Lower lobe of right lung (tissue), 2 donors: ENCODE results near the gene SNPH. TPM values are rescaled to one million over a fixed set of nuclear protein-coding genes. Genes with fewer than 3 reads are reported as not detected.

ENCODE experiments used
- ATAC-seq, 2 donors: fragments of 200-7000 bp; cut with Tn5 transposase; one replicate each; pipeline ENCODE4 v1.9.1; 2020 to 2022; ENCODE audit warnings: mild to moderate bottlenecking in 2 of 2, moderate library complexity in 2 of 2
- DNase-seq: peaks from one replicate; pipeline ENCODE4 v3.0.0-alpha.2; 2020
- H3K27ac ChIP-seq: fragments of 200-600 bp; one replicate; pipeline ENCODE4 v1.8.0; 2022
- H3K27me3 ChIP-seq: fragments of 200-600 bp; one replicate; pipeline ENCODE4 v1.8.0; 2022; ENCODE audit warnings: low read depth
- H3K36me3 ChIP-seq: fragments of 200-600 bp; one replicate; pipeline ENCODE4 v1.8.0; 2022; ENCODE audit warnings: mild to moderate bottlenecking
- H3K4me1 ChIP-seq: fragments of 200-600 bp; one replicate; pipeline ENCODE4 v1.8.0; 2022
- H3K4me3 ChIP-seq: fragments of 200-600 bp; one replicate; pipeline ENCODE4 v1.8.0; 2022; ENCODE audit warnings: mild to moderate bottlenecking
- H3K9me3 ChIP-seq: fragments of 200-600 bp; one replicate; pipeline ENCODE4 v1.8.0; 2022
- intact Hi-C: fragments of 100-400 bp; cut with DNase I; formaldehyde crosslinking; loops from one replicate; pipeline ENCODE4 v1.11.0; 2022
- total RNA-seq: library from RNA; stranded (reverse); fragmentation: NEBNext Ultra II Directional; extraction: Animal tissue kit (Norgen Biotek cat#: 25700); gene quantifications from one replicate; pipeline ENCODE4 v1.2.1, GENCODE V29; 2021
- TF ChIP-seq, protein P1 (sequence below): fragments of 200-600 bp; IDR thresholded peaks from one replicate; pipeline ENCODE4 v1.8.0; 2022; ENCODE audit warnings: antibody characterized with exemption, mild to moderate bottlenecking
- donor health status: DM: no; HTN: yes; CAD: no; lungs with severe emphysema.

The SNPH gene
- total RNA-seq, 1 donor from 2014 or later: 3.8 TPM

GRCh38 chr20:1254254-1254653 is 11.8 kb upstream of the SNPH start:
- intact Hi-C loops: no loop called here
- Histone ChIP-seq H3K9me3 (no peaks in the 10 kb centered on the region), H3K4me3 (no peak overlapping the region), H3K4me1 (no peaks in the 10 kb centered on the region), H3K36me3 (no peaks in the 10 kb centered on the region), H3K27ac (no peak overlapping the region), H3K27me3 (peaks cover 5% of the 10 kb centered on the region)
- DNase-seq (no peak), ATAC-seq (no peak)
- TF ChIP-seq, protein P1, sequence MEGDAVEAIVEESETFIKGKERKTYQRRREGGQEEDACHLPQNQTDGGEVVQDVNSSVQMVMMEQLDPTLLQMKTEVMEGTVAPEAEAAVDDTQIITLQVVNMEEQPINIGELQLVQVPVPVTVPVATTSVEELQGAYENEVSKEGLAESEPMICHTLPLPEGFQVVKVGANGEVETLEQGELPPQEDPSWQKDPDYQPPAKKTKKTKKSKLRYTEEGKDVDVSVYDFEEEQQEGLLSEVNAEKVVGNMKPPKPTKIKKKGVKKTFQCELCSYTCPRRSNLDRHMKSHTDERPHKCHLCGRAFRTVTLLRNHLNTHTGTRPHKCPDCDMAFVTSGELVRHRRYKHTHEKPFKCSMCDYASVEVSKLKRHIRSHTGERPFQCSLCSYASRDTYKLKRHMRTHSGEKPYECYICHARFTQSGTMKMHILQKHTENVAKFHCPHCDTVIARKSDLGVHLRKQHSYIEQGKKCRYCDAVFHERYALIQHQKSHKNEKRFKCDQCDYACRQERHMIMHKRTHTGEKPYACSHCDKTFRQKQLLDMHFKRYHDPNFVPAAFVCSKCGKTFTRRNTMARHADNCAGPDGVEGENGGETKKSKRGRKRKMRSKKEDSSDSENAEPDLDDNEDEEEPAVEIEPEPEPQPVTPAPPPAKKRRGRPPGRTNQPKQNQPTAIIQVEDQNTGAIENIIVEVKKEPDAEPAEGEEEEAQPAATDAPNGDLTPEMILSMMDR: no peak

DNA sequence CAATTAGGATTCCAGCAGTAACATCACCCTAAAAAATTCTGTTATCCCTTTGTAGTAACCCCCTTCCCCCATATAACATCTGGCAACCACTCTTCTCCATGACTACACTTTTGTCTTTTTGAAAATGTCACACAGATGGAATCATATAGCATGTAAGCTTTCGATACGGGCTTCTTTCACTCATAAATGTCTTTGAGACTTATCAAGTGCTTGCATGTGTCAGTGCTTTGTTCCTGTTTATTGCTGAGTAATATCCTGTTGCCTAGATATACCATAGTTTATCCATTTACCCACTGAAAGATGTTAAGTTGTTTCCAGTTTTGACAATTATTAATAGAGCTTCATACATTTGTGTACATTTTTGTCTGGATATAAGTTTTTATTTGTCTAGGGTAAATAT is 10.4 kb upstream of the SNPH start:
- no peak for ATAC-seq
- no peak for DNase-seq
- Histone ChIP-seq H3K4me3 (no peak overlapping the region), H3K9me3 (no peaks in the 10 kb centered on the region), H3K36me3 (no peaks in the 10 kb centered on the region), H3K27me3 (peaks cover 5% of the 10 kb centered on the region), H3K4me1 (no peaks in the 10 kb centered on the region), H3K27ac (no peak overlapping the region)
- TF ChIP-seq, protein P1: no peak
- intact Hi-C loops: no loop called here

GRCh38 chr20:1263853-1264252 is 2.2 kb upstream of the SNPH start:
- Histone ChIP-seq H3K27ac (no peak overlapping the region), H3K36me3 (no peaks in the 10 kb centered on the region), H3K9me3 (no peaks in the 10 kb centered on the region), H3K4me3 (no peak overlapping the region), H3K27me3 (no peaks in the 10 kb centered on the region), H3K4me1 (peaks cover 21% of the 10 kb centered on the region)
- DNase-seq (no peak), ATAC-seq (no peak)
- intact Hi-C loops: no loop called here
- TF ChIP-seq, protein P1: no peak

DNA sequence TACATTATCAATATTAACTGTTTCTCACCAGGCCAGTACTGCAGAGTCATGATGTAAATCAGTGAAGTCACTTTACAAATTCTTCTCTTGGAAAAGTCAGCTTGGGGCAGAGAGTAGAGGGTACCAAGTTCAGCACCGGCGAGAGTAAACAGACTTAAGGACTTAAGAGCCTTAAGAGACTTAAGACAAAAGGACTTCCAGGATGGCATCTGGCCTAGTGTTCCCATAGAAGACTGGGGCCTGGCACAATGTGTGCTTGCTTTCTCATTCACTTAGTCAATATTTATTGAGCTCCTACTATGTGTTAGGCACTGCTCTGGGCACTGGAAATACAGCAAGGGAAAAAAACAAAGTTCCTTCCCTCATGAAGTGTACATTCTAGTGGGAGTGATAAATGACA is 1.4 kb upstream of the SNPH start:
- TF ChIP-seq, protein P1: no peak
- Histone ChIP-seq H3K27me3 (no peaks in the 10 kb centered on the region), H3K36me3 (no peaks in the 10 kb centered on the region), H3K4me1 (peaks cover 21% of the 10 kb centered on the region), H3K27ac (no peak overlapping the region), H3K4me3 (no peak overlapping the region), H3K9me3 (no peaks in the 10 kb centered on the region)
- no peak for ATAC-seq
- no peak for DNase-seq
- intact Hi-C loops: no loop called here

DNA sequence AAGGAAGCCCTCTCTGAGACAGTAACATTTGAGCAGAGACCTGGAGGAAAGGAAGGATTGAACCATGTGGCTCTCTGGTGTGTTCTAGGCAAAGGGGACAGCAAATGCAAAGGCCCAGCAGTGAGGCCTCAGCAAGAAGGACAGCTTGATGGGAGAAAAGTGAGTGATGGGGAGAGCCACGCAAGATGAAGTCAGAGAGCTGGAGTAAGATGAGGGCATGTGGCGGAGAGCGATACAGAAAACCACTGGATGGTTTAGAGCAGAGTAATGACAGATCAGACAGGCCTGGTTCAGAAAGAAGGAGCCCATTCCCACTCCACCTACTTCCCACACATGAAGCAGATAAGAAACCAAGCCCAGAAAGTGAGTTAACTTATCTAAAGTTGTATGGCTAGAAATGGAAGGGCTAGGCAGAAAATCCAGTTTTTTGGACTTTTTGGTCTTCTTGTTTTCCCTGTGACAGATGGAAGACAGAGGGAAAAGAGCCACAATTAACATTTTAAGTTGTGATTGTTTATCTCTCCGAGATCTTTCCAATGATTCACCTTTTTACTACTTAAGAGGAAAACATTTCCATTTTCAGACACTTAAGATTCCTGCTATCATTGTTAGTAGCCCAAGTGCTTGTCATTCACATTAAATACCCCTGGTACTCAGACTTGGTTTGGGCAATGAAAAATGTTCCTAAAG is 723 bp upstream of the SNPH start:
- TF ChIP-seq, protein P1: no peak
- intact Hi-C loops: no loop called here
- no peaks in the 10 kb centered on the region for H3K9me3 ChIP-seq
- peaks cover 21% of the 10 kb centered on the region for H3K4me1 ChIP-seq
- no peaks in the 10 kb centered on the region for H3K27me3 ChIP-seq
- ATAC-seq: no peak
- peak overlapping the region; percentile 39 for H3K27ac ChIP-seq
- peak overlapping the region; percentile 83 for H3K4me3 ChIP-seq
- H3K36me3 ChIP-seq: no peaks in the 10 kb centered on the region
- no peak for DNase-seq

GRCh38 chr20:1265916-1266166 is 253 bp upstream of the SNPH start:
- Histone ChIP-seq H3K27me3 (no peaks in the 10 kb centered on the region), H3K4me3 (peak overlapping the region; percentile 83), H3K36me3 (no peaks in the 10 kb centered on the region), H3K27ac (peak overlapping the region; percentile 39), H3K9me3 (no peaks in the 10 kb centered on the region), H3K4me1 (peaks cover 21% of the 10 kb centered on the region)
- ATAC-seq (no peak), DNase-seq (no peak)
- TF ChIP-seq, protein P1: no peak
- intact Hi-C loops: no loop called here
